OCI-LY7 (cell line): ENCODE results near the gene USP24. TPM values are rescaled to one million over a fixed set of nuclear protein-coding genes. Genes with fewer than 3 reads are reported as not detected.

Experiments used
- BruUV-seq: library from RNA; stranded (reverse); fragments of 400-500 nt; replicated peaks from 2 replicates; lab custom pipeline; 2021; lab: Mats Ljungman, UMichigan
- CTCF ChIA-PET: fragments of 300-600 bp; sonication (Branson Sonifier 250); formaldehyde crosslinking; loops from one replicate; lab custom pipeline; 2022; ENCODE audit warnings: antibody characterized with exemption; ENCODE audit not compliant: unreplicated experiment; lab: Charles Lee
- POLR2A ChIA-PET: fragments of 300-600 bp; sonication (Branson Sonifier 250); formaldehyde crosslinking; loops from one replicate; lab custom pipeline; 2022; ENCODE audit warnings: antibody characterized with exemption; lab: Charles Lee
- DNase-seq: peaks from one replicate; pipeline ENCODE4 v3.0.0-alpha.2; 2015; ENCODE audit warnings: low spot score
- H2AFZ ChIP-seq: fragments of 200-600 bp; sonication (generic), shearing (Covaris generic); 2 replicates; pipeline ENCODE4 v1.6.1; 2014; ENCODE audit warnings: mild to moderate bottlenecking, antibody characterized with exemption, low read length, moderate library complexity
- H3K27ac ChIP-seq: fragments of 200-600 bp; sonication (generic); 2 replicates; pipeline ENCODE4 v1.5.1; 2014; ENCODE audit warnings: mixed run types, low read depth, mild to moderate bottlenecking, moderate library complexity, low read length, inconsistent platforms; ENCODE audit not compliant: poor library complexity, severe bottlenecking
- H3K36me3 ChIP-seq: fragments of 200-600 bp; sonication (generic); 2 replicates; pipeline ENCODE4 v1.6.1; 2014; ENCODE audit warnings: mild to moderate bottlenecking, antibody characterized with exemption, low read length, moderate library complexity, mixed read lengths; ENCODE audit not compliant: insufficient read depth
- H3K4me1 ChIP-seq: fragments of 200-600 bp; sonication (generic); 2 replicates; pipeline ENCODE4 v1.5.1; 2014; ENCODE audit warnings: mild to moderate bottlenecking, low read length; ENCODE audit not compliant: insufficient read depth, poor library complexity, severe bottlenecking
- H3K4me2 ChIP-seq: fragments of 200-600 bp; sonication (generic); 2 replicates; pipeline ENCODE4 v1.6.1; 2014; ENCODE audit warnings: mild to moderate bottlenecking, low read length
- H3K4me3 ChIP-seq: fragments of 200-600 bp; sonication (generic); 2 replicates; pipeline ENCODE4 v1.5.1; 2014; ENCODE audit warnings: mild to moderate bottlenecking, low read depth, low read length; ENCODE audit not compliant: poor library complexity, severe bottlenecking
- H3K79me2 ChIP-seq: fragments of 200-600 bp; sonication (generic); 2 replicates; pipeline ENCODE4 v1.6.1; 2016; ENCODE audit warnings: low read depth, mild to moderate bottlenecking, low read length, moderate library complexity, mixed read lengths; ENCODE audit not compliant: insufficient read depth
- H3K9me2 ChIP-seq: fragments of 200-600 bp; sonication (generic); 2 replicates; pipeline ENCODE4 v1.6.1; 2016; ENCODE audit warnings: mild to moderate bottlenecking, low read length, mixed read lengths; ENCODE audit not compliant: insufficient read depth
- H3K9me3 ChIP-seq: fragments of 200-600 bp; sonication (generic); 2 replicates; pipeline ENCODE4 v1.6.1; 2014; ENCODE audit warnings: mild to moderate bottlenecking, mixed run types, low read length, mixed read lengths
- H4K20me1 ChIP-seq: fragments of 200-600 bp; sonication (generic); 2 replicates; pipeline ENCODE4 v1.6.1; 2014; ENCODE audit warnings: mild to moderate bottlenecking, antibody characterized with exemption, low read length, moderate library complexity, mixed read lengths; ENCODE audit not compliant: insufficient read depth
- CTCF ChIP-seq: fragments of 200-600 bp; sonication (generic); conservative IDR thresholded peaks from 2 replicates; pipeline ENCODE4 v1.5.1; 2014; ENCODE audit warnings: mild to moderate bottlenecking, antibody characterized with exemption, low read length, moderate library complexity, mixed read lengths
- EZH2phosphoT487 ChIP-seq: fragments of 200-600 bp; sonication (generic); IDR thresholded peaks from 2 replicates; pipeline ENCODE4 v1.6.1; 2018; ENCODE audit warnings: low read depth, borderline replicate concordance, mild to moderate bottlenecking, mixed run types, antibody characterized with exemption, low read length, moderate library complexity, mixed read lengths
- intact Hi-C: fragments of 100-400 bp; cut with micrococcal nuclease; formaldehyde crosslinking; loops from one replicate; pipeline ENCODE4 v1.10.0; 2022; ENCODE audit not compliant: unreplicated experiment
- total RNA-seq, 2 experiments: library from RNA; depleted of rRNA in 1 of 2; stranded (reverse); fragments of >200 nt in 1 of 2; shearing (Covaris generic) in 1 of 2; gene quantifications; 2 replicates each; pipeline ENCODE4 v1.2.3, GENCODE V29; 2014 to 2022

USP24 gene
- total RNA-seq, 2 experiments from 2014 or later: 35.1 to 46.3 TPM

GRCh38 chr1:55198044-55198443, 17.1 kb downstream of the USP24 start:
- no peak for DNase-seq
- peaks cover 21% of the 10 kb centered on the region for H3K36me3 ChIP-seq
- CTCF ChIA-PET: no interaction called here
- intact Hi-C loops: no loop called here
- H3K79me2 ChIP-seq: peaks cover 5% of the 10 kb centered on the region; the same call in 1 of the 2 replicates
- H4K20me1 ChIP-seq: peaks cover 3% of the 10 kb centered on the region; the same call in 1 of the 2 replicates
- BruUV-seq: no TSS peak
- H3K4me1 ChIP-seq: no peaks in the 10 kb centered on the region
- no peak for TF ChIP-seq EZH2phosphoT487
- no peak overlapping the region for H2AFZ ChIP-seq
- no peaks in the 10 kb centered on the region for H3K9me3 ChIP-seq
- H3K27ac ChIP-seq: no peak overlapping the region
- POLR2A ChIA-PET: interaction anchor here (0.7 to 1.1 kb wide), 3 partner anchors 15 to 738 kb away, joined by 3 read pairs; no protein-coding TSS in a partner anchor
- no peaks in the 10 kb centered on the region for H3K9me2 ChIP-seq
- H3K4me3 ChIP-seq: no peak overlapping the region
- H3K4me2 ChIP-seq: no peak overlapping the region

GRCh38 chr1:55197099-55197498, 18.1 kb downstream of the USP24 start:
- Histone ChIP-seq H3K4me3 (no peak overlapping the region), H3K9me3 (no peaks in the 10 kb centered on the region), H3K4me2 (no peak overlapping the region), H3K4me1 (no peaks in the 10 kb centered on the region), H3K27ac (no peak overlapping the region), H3K36me3 (peaks cover 21% of the 10 kb centered on the region), H4K20me1 (no peaks in the 10 kb centered on the region), H2AFZ (no peak overlapping the region), H3K9me2 (no peaks in the 10 kb centered on the region), H3K79me2 (peaks cover 9% of the 10 kb centered on the region; the same call in 1 of the 2 replicates)
- POLR2A ChIA-PET: interaction anchor here (0.7 to 1.1 kb wide), 3 partner anchors 16 to 739 kb away, joined by 3 read pairs; no protein-coding TSS in a partner anchor
- CTCF ChIA-PET: no interaction called here
- no TSS peak for BruUV-seq
- intact Hi-C loops: no loop called here
- no peak for TF ChIP-seq EZH2phosphoT487
- DNase-seq: no peak

GRCh38 chr1:55196433-55197035, 18.6 kb downstream of the USP24 start:
- intact Hi-C loops: no loop called here
- POLR2A ChIA-PET: interaction anchor here (0.7 to 1.1 kb wide), 2 partner anchors 14 to 22 kb away, joined by 3 read pairs; no protein-coding TSS in a partner anchor
- H3K27ac ChIP-seq: no peak overlapping the region
- H3K79me2 ChIP-seq: peaks cover 11% of the 10 kb centered on the region; the same call in 1 of the 2 replicates
- CTCF ChIA-PET: no interaction called here
- H3K4me3 ChIP-seq: no peak overlapping the region
- H3K4me1 ChIP-seq: no peaks in the 10 kb centered on the region
- DNase-seq: no peak
- H4K20me1 ChIP-seq: no peaks in the 10 kb centered on the region
- H3K4me2 ChIP-seq: no peak overlapping the region
- no peaks in the 10 kb centered on the region for H3K9me3 ChIP-seq
- no TSS peak for BruUV-seq
- H3K36me3 ChIP-seq: peaks cover 21% of the 10 kb centered on the region
- TF ChIP-seq CTCF (no peak), EZH2phosphoT487 (no peak)
- H3K9me2 ChIP-seq: no peaks in the 10 kb centered on the region
- no peak overlapping the region for H2AFZ ChIP-seq
